Activated CD4-positive, alpha-beta T cell treated with anti-CD3 and anti-CD28 coated beads for 4 hours (primary cell): ENCODE data around the gene ZNF70.
"Not testable (repeated sequence)": the region's sequence is repeated elsewhere in the genome, so short reads cannot be mapped to it uniquely, and the experiment has no call there.

ENCODE experiments used
- DNase-seq, 2 donors: peaks; one replicate each; pipeline ENCODE4 v3.0.0-alpha.2; 2020

ZNF70 gene

GRCh38 chr22:23754980-23755636 is 4.2 kb upstream of the ZNF70 start:
- DNase-seq, result no peak

GRCh38 chr22:23754220-23754919 is 3.5 kb upstream of the ZNF70 start, which contains the start of gene VPREB3:
Gene VPREB3, minus strand, starts transcription at chr22:23754425. Its CDS starts 62 bp downstream, at chr22:23754363.
- DNase-seq, result no peak

- DNase-seq, result no peak
These were observed 2.5 kb upstream of the ZNF70 start for GRCh38 chr22:23753385-23753784.

- no peak for DNase-seq
These were observed 1.8 kb upstream of the ZNF70 start for GRCh38 chr22:23752750-23753149.

- DNase-seq, result no peak
These were observed 1.3 kb upstream of the ZNF70 start for GRCh38 chr22:23752090-23752691.

- peak in 1 of 2 donors; percentile 26 for DNase-seq
These were observed 607 bp upstream of the ZNF70 start for GRCh38 chr22:23751441-23751996.

- no peak for DNase-seq
These were observed 572 bp downstream of the ZNF70 start for GRCh38 chr22:23750367-23750713.

GRCh38 chr22:23749841-23750301 is 1.0 kb downstream of the ZNF70 start:
- no peak for DNase-seq

- DNase-seq, result no peak
These were observed 5.1 kb downstream of the ZNF70 start for GRCh38 chr22:23745791-23746190.

- no peak for DNase-seq
These were observed 6.4 kb downstream of the ZNF70 start for GRCh38 chr22:23744485-23744884.

- no peak for DNase-seq
These were observed 6.9 kb downstream of the ZNF70 start for GRCh38 chr22:23744001-23744400.

GRCh38 chr22:23743303-23743705 is 7.6 kb downstream of the ZNF70 start:
- no peak for DNase-seq

GRCh38 chr22:23742505-23743264 is 8.2 kb downstream of the ZNF70 start:
- no peak for DNase-seq

GRCh38 chr22:23737696-23738095 is 13.2 kb downstream of the ZNF70 start:
- DNase-seq, result no peak

GRCh38 chr22:23728108-23728507 is 22.8 kb downstream of the ZNF70 start:
- DNase-seq, result not testable (repeated sequence)

GRCh38 chr22:23722724-23723123 is 28.2 kb downstream of the ZNF70 start:
- no peak for DNase-seq

GRCh38 chr22:23722160-23722559 is 28.8 kb downstream of the ZNF70 start:
- DNase-seq, result no peak

- no peak for DNase-seq
These were observed 30.1 kb downstream of the ZNF70 start for GRCh38 chr22:23720855-23721254.

- DNase-seq, result no peak
These were observed 32.3 kb downstream of the ZNF70 start for GRCh38 chr22:23718371-23719165.

GRCh38 chr22:23716811-23717801 is 33.8 kb downstream of the ZNF70 start:
- DNase-seq, result peak; percentile 76 to 80
